ENCODE data around the gene CERK. TPM values are rescaled to one million over a fixed set of nuclear protein-coding genes. Genes with fewer than 3 reads are reported as not detected.

The CERK gene
- total and polyA plus RNA-seq, 9 of the 15 experiments (the other 6 are each of a cell fraction or from before 2014, with no cell fraction given) = 1.1 to 14.9 (median 8.7) TPM

GRCh38 chr22:46696614-46697013 is 41.4 kb downstream of the CERK start:
- POLR2A ChIA-PET = interaction anchor here (0.6 kb wide), 1 partner anchor 167 kb away, joined by 4 read pairs; no protein-coding TSS in a partner anchor
- Histone ChIP-seq H2AFZ (ENCODE audit: low read depth, low read length) (no peak overlapping the region), H3K4me2 (ENCODE audit: insufficient read depth, low read length) (no peak overlapping the region), H3K27me3 (ENCODE audit: control insufficient read depth in 2 of 2, insufficient read depth in 2 of 2, low read length in 2 of 2) (no peaks in the 10 kb centered on the region), H3K36me3 (ENCODE audit: control insufficient read depth, insufficient read depth, low read length) (peaks cover 27% of the 10 kb centered on the region; the same call in 1 of the 3 replicates), H3K4me3 (no peak overlapping the region), H3K9me3 (replicated peaks; ENCODE audit: control insufficient read depth, insufficient read depth, low read depth, low read length) (no peaks in the 10 kb centered on the region), H3K9ac (ENCODE audit: insufficient read depth in 1 of 2, low read depth in 2 of 2, low read length in 2 of 2) (no peak overlapping the region), H3K9me1 (ENCODE audit: control insufficient read depth, insufficient read depth, low read length) (no peaks in the 10 kb centered on the region), H3K4me1 (replicated peaks in 1 of 2; ENCODE audit: control insufficient read depth in 2 of 2, insufficient read depth in 2 of 2, low read length in 2 of 2) (no peaks in the 10 kb centered on the region), H3K79me2 (ENCODE audit: control insufficient read depth, insufficient read depth, low read length) (no peaks in the 10 kb centered on the region), H3K27ac (ENCODE audit: extremely low read depth, low read depth, low read length) (no peak overlapping the region), H4K20me1 (replicated peaks; ENCODE audit: control insufficient read depth, insufficient read depth, low read length) (no peaks in the 10 kb centered on the region)
- no peak for FAIRE-seq
- no peak for ATAC-seq
- WGBS (ENCODE audit: insufficient coverage, low coverage, missing lambda C conversion rate) = 90% methylated on average over 4 of the region's 10 CpGs
- BruUV-seq (replicated peaks) = no TSS peak
- CTCF ChIA-PET (ENCODE audit: low intra/inter-chr PET ratio) = no interaction called here
- intact Hi-C loops (cut with micrococcal nuclease) = no loop called here
- no peak for DNase-seq (ENCODE audit: extremely low read depth in 1 of 4, low spot score in 3 of 4)
- in situ Hi-C loops (cut with MboI) = no loop called here
- TF ChIP-seq MBD1 (CRISPR knock-in tag; IDR thresholded peaks at IDR 0.05) = no peak
- TF ChIP-seq HNRNPH1 (optimal IDR thresholded peaks at IDR 0.05; ENCODE audit: low read depth, low read length) = no peak
- TF ChIP-seq PRPF4 (IDR thresholded peaks at IDR 0.05; ENCODE audit: insufficient read depth, low read depth, low read length, poor library complexity, severe bottlenecking) = no peak
- no peak for TF ChIP-seq NCOA6 (IDR thresholded peaks at IDR 0.05)
- no peak for TF ChIP-seq NR0B1 (IDR thresholded peaks at IDR 0.05; ENCODE audit: partially characterized antibody)
- no peak for TF ChIP-seq LEF1 (IDR thresholded peaks at IDR 0.05)
- TF ChIP-seq, protein P1, sequence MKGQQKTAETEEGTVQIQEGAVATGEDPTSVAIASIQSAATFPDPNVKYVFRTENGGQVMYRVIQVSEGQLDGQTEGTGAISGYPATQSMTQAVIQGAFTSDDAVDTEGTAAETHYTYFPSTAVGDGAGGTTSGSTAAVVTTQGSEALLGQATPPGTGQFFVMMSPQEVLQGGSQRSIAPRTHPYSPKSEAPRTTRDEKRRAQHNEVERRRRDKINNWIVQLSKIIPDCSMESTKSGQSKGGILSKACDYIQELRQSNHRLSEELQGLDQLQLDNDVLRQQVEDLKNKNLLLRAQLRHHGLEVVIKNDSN (CRISPR knock-in tag; IDR thresholded peaks at IDR 0.05) = no peak
- TF ChIP-seq ZSCAN29 (IDR thresholded peaks at IDR 0.05) = no peak
- no peak for TF ChIP-seq ZEB2 (IDR thresholded peaks at IDR 0.05)
- TF ChIP-seq ZNF282 (CRISPR knock-in tag; IDR thresholded peaks at IDR 0.05) = no peak
- TF ChIP-seq, protein P2, sequence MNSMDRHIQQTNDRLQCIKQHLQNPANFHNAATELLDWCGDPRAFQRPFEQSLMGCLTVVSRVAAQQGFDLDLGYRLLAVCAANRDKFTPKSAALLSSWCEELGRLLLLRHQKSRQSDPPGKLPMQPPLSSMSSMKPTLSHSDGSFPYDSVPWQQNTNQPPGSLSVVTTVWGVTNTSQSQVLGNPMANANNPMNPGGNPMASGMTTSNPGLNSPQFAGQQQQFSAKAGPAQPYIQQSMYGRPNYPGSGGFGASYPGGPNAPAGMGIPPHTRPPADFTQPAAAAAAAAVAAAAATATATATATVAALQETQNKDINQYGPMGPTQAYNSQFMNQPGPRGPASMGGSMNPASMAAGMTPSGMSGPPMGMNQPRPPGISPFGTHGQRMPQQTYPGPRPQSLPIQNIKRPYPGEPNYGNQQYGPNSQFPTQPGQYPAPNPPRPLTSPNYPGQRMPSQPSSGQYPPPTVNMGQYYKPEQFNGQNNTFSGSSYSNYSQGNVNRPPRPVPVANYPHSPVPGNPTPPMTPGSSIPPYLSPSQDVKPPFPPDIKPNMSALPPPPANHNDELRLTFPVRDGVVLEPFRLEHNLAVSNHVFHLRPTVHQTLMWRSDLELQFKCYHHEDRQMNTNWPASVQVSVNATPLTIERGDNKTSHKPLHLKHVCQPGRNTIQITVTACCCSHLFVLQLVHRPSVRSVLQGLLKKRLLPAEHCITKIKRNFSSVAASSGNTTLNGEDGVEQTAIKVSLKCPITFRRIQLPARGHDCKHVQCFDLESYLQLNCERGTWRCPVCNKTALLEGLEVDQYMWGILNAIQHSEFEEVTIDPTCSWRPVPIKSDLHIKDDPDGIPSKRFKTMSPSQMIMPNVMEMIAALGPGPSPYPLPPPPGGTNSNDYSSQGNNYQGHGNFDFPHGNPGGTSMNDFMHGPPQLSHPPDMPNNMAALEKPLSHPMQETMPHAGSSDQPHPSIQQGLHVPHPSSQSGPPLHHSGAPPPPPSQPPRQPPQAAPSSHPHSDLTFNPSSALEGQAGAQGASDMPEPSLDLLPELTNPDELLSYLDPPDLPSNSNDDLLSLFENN (IDR thresholded peaks at IDR 0.05; ENCODE audit: low read depth in 2 of 2, low read length in 2 of 2) = no peak
- no peak for TF ChIP-seq NONO (IDR thresholded peaks at IDR 0.05; ENCODE audit: low read depth in 2 of 2, low read length in 1 of 2)
- no peak for TF ChIP-seq ZNF277 (CRISPR knock-in tag; IDR thresholded peaks at IDR 0.05; ENCODE audit: borderline replicate concordance)
- TF ChIP-seq MCM2 (IDR thresholded peaks at IDR 0.05; ENCODE audit: low read depth) = no peak
